MCF 10A (cell line): ENCODE results near the gene FTL. TPM values are rescaled to one million over a fixed set of nuclear protein-coding genes. Genes with fewer than 3 reads are reported as not detected.
A peak's percentile ranks its signal among the peaks of the same experiment; 100 is the strongest.

Experiments used
- BruUV-seq: library from RNA; stranded (reverse); fragments of 400-500 nt; replicated peaks from 2 replicates; lab custom pipeline; 2021; lab: Mats Ljungman, UMichigan
- CTCF ChIA-PET: fragments of 300-600 bp; sonication (Branson Sonifier 250); formaldehyde crosslinking; extraction: SDS; loops from one replicate; lab custom pipeline; 2021; ENCODE audit warnings: antibody characterized with exemption, inconsistent platforms; lab: Yijun Ruan, JAX
- POLR2A ChIA-PET: fragments of 300-600, 350-650 bp; sonication (Branson Sonifier 250); formaldehyde crosslinking; extraction: SDS; loops from one replicate; lab custom pipeline; 2020; ENCODE audit warnings: antibody characterized with exemption, inconsistent platforms; lab: Yijun Ruan, JAX
- DNase-seq: peaks from one replicate; pipeline ENCODE4 v3.0.0-alpha.2; 2018; ENCODE audit not compliant: unreplicated experiment
- H3K27ac Mint-ChIP-seq: one replicate; pipeline ENCODE4 v1.8.0; 2022; ENCODE audit warnings: mild to moderate bottlenecking, low read depth, mixed read lengths; ENCODE audit not compliant: unreplicated experiment
- H3K27me3 Mint-ChIP-seq: one replicate; pipeline ENCODE4 v1.8.0; 2022; ENCODE audit warnings: mixed read lengths; ENCODE audit not compliant: insufficient read depth, unreplicated experiment
- H3K36me3 Mint-ChIP-seq: one replicate; pipeline ENCODE4 v1.8.0; 2022; ENCODE audit warnings: mild to moderate bottlenecking, moderate library complexity, mixed read lengths; ENCODE audit not compliant: insufficient read depth, unreplicated experiment
- H3K4me1 Mint-ChIP-seq: one replicate; pipeline ENCODE4 v1.8.0; 2022; ENCODE audit warnings: mixed read lengths; ENCODE audit not compliant: insufficient read depth, unreplicated experiment
- H3K4me3 Mint-ChIP-seq: one replicate; pipeline ENCODE4 v1.8.0; 2022; ENCODE audit warnings: mild to moderate bottlenecking, moderate library complexity, mixed read lengths; ENCODE audit not compliant: unreplicated experiment
- H3K9me3 Mint-ChIP-seq: one replicate; pipeline ENCODE4 v1.8.0; 2022; ENCODE audit warnings: mixed read lengths; ENCODE audit not compliant: unreplicated experiment
- intact Hi-C: fragments of 100-400 bp; cut with micrococcal nuclease; formaldehyde crosslinking; loops from 2 replicates; pipeline ENCODE4 v1.14.1; 2022
- total RNA-seq: library from RNA; stranded (reverse); gene quantifications from 2 replicates; pipeline ENCODE4 v1.2.3, GENCODE V29; 2022
- TF ChIP-seq, protein P1 (sequence below): fragments of 200-600 bp; IDR thresholded peaks from one replicate; pipeline ENCODE4 v1.8.0; 2022; ENCODE audit warnings: antibody characterized with exemption, mild to moderate bottlenecking; ENCODE audit not compliant: unreplicated experiment

FTL gene
- total RNA-seq, 1 experiment from 2014 or later, result 275 TPM

DNA sequence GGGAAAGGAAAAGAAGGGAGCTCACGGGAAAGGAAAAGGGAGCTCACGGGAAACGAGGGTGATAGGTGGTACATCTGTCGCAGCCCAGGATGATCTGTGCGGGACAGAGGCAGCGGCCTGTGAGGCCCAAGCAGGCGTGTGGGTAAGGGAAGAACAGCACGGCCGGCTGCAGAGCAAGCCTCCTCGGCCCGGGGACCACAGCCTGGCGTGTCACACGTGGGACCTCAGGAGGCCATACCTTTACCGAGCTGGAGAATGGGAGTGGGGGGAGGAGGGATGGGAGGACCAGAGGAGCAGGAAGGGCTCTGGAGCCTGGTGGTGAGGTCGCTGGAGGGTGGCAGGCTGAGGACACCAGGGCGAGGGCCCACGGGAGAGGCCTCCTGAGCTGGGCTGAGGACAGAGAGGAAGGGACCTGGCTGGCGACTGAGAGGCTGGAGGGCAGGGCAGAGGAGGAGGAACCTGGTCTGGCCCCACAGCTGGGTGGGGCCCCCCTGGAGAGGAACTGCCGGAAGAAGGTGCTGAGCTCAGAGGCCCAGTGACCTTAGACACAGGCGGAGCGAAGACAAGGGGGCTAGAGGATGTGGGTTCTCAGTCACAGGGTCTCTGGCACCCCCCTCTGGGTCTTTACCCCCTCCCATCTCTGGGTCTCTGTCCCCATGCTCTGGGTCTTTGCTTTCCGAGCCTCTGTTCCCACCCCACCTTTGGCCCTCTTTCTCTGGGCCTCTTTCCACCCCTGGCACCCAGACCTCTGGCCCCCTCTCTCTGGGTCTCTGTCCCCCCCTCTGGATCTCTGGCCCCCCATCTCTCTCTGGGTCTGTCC is 2.9 kb upstream of the FTL start:
- Mint-ChIP-seq H3K4me1 (peaks cover 35% of the 10 kb centered on the region), H3K27me3 (no peaks in the 10 kb centered on the region), H3K9me3 (no peaks in the 10 kb centered on the region), H3K27ac (peak overlapping the region; percentile 49), H3K4me3 (peak overlapping the region; percentile 21), H3K36me3 (peaks cover 70% of the 10 kb centered on the region)
- no TSS peak for BruUV-seq
- intact Hi-C loops, result no loop called here
- peak; percentile 34 for DNase-seq
- ChIA-PET CTCF (interaction anchor here (1.2 kb wide), 1 partner anchor 9 kb away, joined by 3 read pairs; no protein-coding TSS in a partner anchor), POLR2A (interaction anchor here (0.7 to 4.1 kb wide), 3 partner anchors 8 to 90 kb away, joined by 3 to 23 read pairs (median 4); partner anchors contain the start of genes GYS1, PPP1R15A and RUVBL2)
- TF ChIP-seq, protein P1, sequence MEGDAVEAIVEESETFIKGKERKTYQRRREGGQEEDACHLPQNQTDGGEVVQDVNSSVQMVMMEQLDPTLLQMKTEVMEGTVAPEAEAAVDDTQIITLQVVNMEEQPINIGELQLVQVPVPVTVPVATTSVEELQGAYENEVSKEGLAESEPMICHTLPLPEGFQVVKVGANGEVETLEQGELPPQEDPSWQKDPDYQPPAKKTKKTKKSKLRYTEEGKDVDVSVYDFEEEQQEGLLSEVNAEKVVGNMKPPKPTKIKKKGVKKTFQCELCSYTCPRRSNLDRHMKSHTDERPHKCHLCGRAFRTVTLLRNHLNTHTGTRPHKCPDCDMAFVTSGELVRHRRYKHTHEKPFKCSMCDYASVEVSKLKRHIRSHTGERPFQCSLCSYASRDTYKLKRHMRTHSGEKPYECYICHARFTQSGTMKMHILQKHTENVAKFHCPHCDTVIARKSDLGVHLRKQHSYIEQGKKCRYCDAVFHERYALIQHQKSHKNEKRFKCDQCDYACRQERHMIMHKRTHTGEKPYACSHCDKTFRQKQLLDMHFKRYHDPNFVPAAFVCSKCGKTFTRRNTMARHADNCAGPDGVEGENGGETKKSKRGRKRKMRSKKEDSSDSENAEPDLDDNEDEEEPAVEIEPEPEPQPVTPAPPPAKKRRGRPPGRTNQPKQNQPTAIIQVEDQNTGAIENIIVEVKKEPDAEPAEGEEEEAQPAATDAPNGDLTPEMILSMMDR, result no peak

DNA sequence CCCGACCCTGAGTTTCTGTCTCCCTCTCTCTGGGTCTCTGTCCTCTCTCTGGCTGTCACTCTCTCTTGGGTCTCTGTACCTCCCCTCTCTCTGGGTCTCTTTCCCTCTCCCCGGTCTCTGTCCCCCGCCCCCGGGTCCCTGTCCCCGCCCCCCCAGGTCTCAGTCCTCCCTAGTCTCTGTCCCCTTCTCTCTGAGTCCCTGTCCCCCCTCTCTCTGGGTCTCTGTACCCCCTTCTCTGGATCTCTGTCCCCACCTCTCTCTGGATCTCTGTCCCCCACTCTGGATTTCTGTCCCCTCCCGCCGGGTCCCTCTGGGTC is 2.3 kb upstream of the FTL start:
- CTCF ChIA-PET, result interaction anchor here (1.2 kb wide), 1 partner anchor 9 kb away, joined by 3 read pairs; no protein-coding TSS in a partner anchor
- peaks cover 35% of the 10 kb centered on the region for H3K4me1 Mint-ChIP-seq
- TF ChIP-seq, protein P1, result no peak
- intact Hi-C loops, result no loop called here
- BruUV-seq, result no TSS peak
- peaks cover 67% of the 10 kb centered on the region for H3K36me3 Mint-ChIP-seq
- DNase-seq, result no peak
- H3K4me3 Mint-ChIP-seq, result no peak overlapping the region
- peak overlapping the region; percentile 49 for H3K27ac Mint-ChIP-seq
- no peaks in the 10 kb centered on the region for H3K27me3 Mint-ChIP-seq
- POLR2A ChIA-PET, result interaction anchor here (1.3 to 4.1 kb wide), 2 partner anchors 30 to 91 kb away, joined by 4 to 23 read pairs; partner anchors contain the start of genes GYS1, PPP1R15A and RUVBL2
- H3K9me3 Mint-ChIP-seq, result no peaks in the 10 kb centered on the region

DNA sequence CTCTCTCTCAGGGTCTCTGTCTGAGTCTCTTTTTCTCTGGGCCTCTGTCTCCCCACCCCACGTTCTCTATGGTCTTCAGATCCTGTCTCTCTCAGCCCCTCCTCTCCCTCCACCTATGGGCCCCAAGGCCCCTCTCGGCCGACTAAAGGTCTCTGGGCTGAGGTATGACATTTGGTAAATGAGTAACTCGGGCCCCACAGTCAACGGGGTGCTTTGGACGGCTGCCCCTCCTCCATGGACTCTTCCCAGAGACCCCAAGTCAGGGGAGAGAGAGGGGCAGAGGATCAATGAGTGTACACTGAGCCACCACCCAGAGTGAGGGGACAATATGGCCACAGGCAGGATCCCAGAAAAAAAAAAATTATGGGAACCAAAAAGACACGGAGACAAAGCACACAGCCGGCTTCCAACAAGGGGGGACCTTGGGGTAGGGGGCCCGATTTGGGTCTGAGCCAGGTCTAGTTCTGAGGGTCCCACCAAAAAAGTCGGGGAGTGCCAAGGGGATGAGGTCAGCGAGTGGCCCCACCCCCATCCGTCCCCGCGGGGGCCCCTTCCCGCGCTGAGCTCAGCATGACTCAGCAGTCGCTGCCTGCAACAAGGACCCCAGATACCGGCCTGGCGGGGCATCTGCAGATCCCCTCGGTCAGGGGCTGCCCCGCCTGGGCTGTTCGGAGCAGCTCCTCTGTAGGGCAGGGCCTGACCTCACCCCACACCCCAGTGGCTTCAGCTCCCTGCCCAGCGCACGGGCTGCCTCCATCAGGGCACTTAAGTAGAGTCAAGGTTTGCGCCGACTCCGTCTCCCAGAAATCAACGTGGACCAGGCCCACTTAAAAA is 1.5 kb upstream of the FTL start:
- BruUV-seq, result no TSS peak

More for the DNA sequence above, 1.5 kb upstream of the FTL start:
- ChIA-PET POLR2A (interaction anchor here (4.9 to 5.3 kb wide), 3 partner anchors 9 to 89 kb away, joined by 38 to 98 read pairs (median 49); partner anchors contain the start of genes BAX, GYS1 and RUVBL2), CTCF (interaction anchor here (1.2 kb wide), 1 partner anchor 29 kb away, joined by 3 read pairs; the partner anchor contains the start of gene GYS1)
- intact Hi-C loops, result loop anchor here (2.0 kb wide), 1 partner anchor 89 kb away; no protein-coding TSS in a partner anchor
- Mint-ChIP-seq H3K27ac (peak overlapping the region; percentile 49), H3K36me3 (peaks cover 65% of the 10 kb centered on the region), H3K9me3 (no peaks in the 10 kb centered on the region), H3K4me1 (peaks cover 35% of the 10 kb centered on the region), H3K27me3 (no peaks in the 10 kb centered on the region), H3K4me3 (peak overlapping the region; percentile 97)
- TF ChIP-seq, protein P1, result no peak
- DNase-seq, result peak; percentile 54
